Rectal smooth muscle tissue (tissue), 1 donor: ENCODE measurements around the gene BRPF1.
A peak's percentile ranks its signal among the peaks of the same experiment; 100 is the strongest.

ENCODE experiments used
- H3K27ac ChIP-seq: one replicate; pipeline ENCODE4 v1.7.0; 2013; ENCODE audit warnings: low read depth, low read length, inconsistent platforms
- H3K27me3 ChIP-seq: one replicate; pipeline ENCODE4 v1.7.0; 2013; ENCODE audit warnings: low read length; ENCODE audit not compliant: control insufficient read depth, insufficient read depth
- H3K36me3 ChIP-seq: one replicate; pipeline ENCODE4 v1.7.0; 2013; ENCODE audit warnings: low read length; ENCODE audit not compliant: control insufficient read depth, insufficient read depth
- H3K4me1 ChIP-seq: one replicate; pipeline ENCODE4 v1.7.0; 2013; ENCODE audit warnings: low read length; ENCODE audit not compliant: control insufficient read depth, insufficient read depth
- H3K4me3 ChIP-seq: one replicate; pipeline ENCODE4 v1.7.0; 2013; ENCODE audit warnings: low read length
- H3K9ac ChIP-seq: one replicate; pipeline ENCODE4 v1.7.0; 2013; ENCODE audit warnings: low read length

BRPF1 gene

GRCh38 chr3:9727743-9728142 lies 3.8 kb upstream of the BRPF1 start:
- Histone ChIP-seq H3K36me3 (no peaks in the 10 kb centered on the region), H3K27me3 (no peaks in the 10 kb centered on the region), H3K9ac (no peak overlapping the region), H3K4me1 (peaks cover 7% of the 10 kb centered on the region), H3K27ac (no peak overlapping the region), H3K4me3 (no peak overlapping the region)

GRCh38 chr3:9729419-9729818 lies 2.1 kb upstream of the BRPF1 start:
- H3K4me1 ChIP-seq: peaks cover 12% of the 10 kb centered on the region
- no peak overlapping the region for H3K4me3 ChIP-seq
- H3K9ac ChIP-seq: no peak overlapping the region
- no peak overlapping the region for H3K27ac ChIP-seq
- H3K36me3 ChIP-seq: no peaks in the 10 kb centered on the region
- no peaks in the 10 kb centered on the region for H3K27me3 ChIP-seq

GRCh38 chr3:9730657-9731205 lies 804 bp upstream of the BRPF1 start:
- no peaks in the 10 kb centered on the region for H3K27me3 ChIP-seq
- H3K4me3 ChIP-seq: peak overlapping the region; percentile 54
- H3K9ac ChIP-seq: no peak overlapping the region
- H3K4me1 ChIP-seq: peaks cover 12% of the 10 kb centered on the region
- H3K27ac ChIP-seq: peak overlapping the region; percentile 64
- H3K36me3 ChIP-seq: no peaks in the 10 kb centered on the region

- H3K9ac ChIP-seq: peak overlapping the region; percentile 84
- peaks cover 12% of the 10 kb centered on the region for H3K4me1 ChIP-seq
- peaks cover 5% of the 10 kb centered on the region for H3K36me3 ChIP-seq
- H3K27ac ChIP-seq: peak overlapping the region; percentile 98
- H3K4me3 ChIP-seq: peak overlapping the region; percentile 91
- no peaks in the 10 kb centered on the region for H3K27me3 ChIP-seq
Measured at GRCh38 chr3:9732080-9732739, 675 bp downstream of the BRPF1 start.

GRCh38 chr3:9732740-9733115 lies 1.2 kb downstream of the BRPF1 start:
- Histone ChIP-seq H3K4me1 (peaks cover 12% of the 10 kb centered on the region), H3K36me3 (peaks cover 7% of the 10 kb centered on the region), H3K9ac (no peak overlapping the region), H3K27ac (no peak overlapping the region), H3K27me3 (no peaks in the 10 kb centered on the region), H3K4me3 (peak overlapping the region; percentile 91)

GRCh38 chr3:9736831-9737230 lies 5.3 kb downstream of the BRPF1 start:
- Histone ChIP-seq H3K4me1 (peaks cover 9% of the 10 kb centered on the region), H3K36me3 (peaks cover 36% of the 10 kb centered on the region), H3K9ac (no peak overlapping the region), H3K4me3 (no peak overlapping the region), H3K27me3 (no peaks in the 10 kb centered on the region), H3K27ac (no peak overlapping the region)

- Histone ChIP-seq H3K9ac (no peak overlapping the region), H3K27ac (no peak overlapping the region), H3K4me1 (no peaks in the 10 kb centered on the region), H3K36me3 (peaks cover 58% of the 10 kb centered on the region), H3K27me3 (no peaks in the 10 kb centered on the region), H3K4me3 (no peak overlapping the region)
Measured at GRCh38 chr3:9739181-9739580, 7.6 kb downstream of the BRPF1 start.

GRCh38 chr3:9742560-9742959 lies 11.0 kb downstream of the BRPF1 start:
- Histone ChIP-seq H3K4me3 (no peak overlapping the region), H3K4me1 (no peaks in the 10 kb centered on the region), H3K27ac (no peak overlapping the region), H3K36me3 (peaks cover 80% of the 10 kb centered on the region), H3K9ac (no peak overlapping the region), H3K27me3 (no peaks in the 10 kb centered on the region)

GRCh38 chr3:9743548-9743947 lies 12.0 kb downstream of the BRPF1 start:
- H3K27me3 ChIP-seq: no peaks in the 10 kb centered on the region
- no peaks in the 10 kb centered on the region for H3K4me1 ChIP-seq
- H3K9ac ChIP-seq: no peak overlapping the region
- no peak overlapping the region for H3K4me3 ChIP-seq
- peaks cover 77% of the 10 kb centered on the region for H3K36me3 ChIP-seq
- no peak overlapping the region for H3K27ac ChIP-seq

GRCh38 chr3:9744162-9744561 lies 12.6 kb downstream of the BRPF1 start:
- Histone ChIP-seq H3K36me3 (peaks cover 70% of the 10 kb centered on the region), H3K9ac (no peak overlapping the region), H3K4me3 (no peak overlapping the region), H3K4me1 (peaks cover 3% of the 10 kb centered on the region), H3K27ac (no peak overlapping the region), H3K27me3 (no peaks in the 10 kb centered on the region)

GRCh38 chr3:9745521-9745920 lies 14.0 kb downstream of the BRPF1 start:
- Histone ChIP-seq H3K27me3 (no peaks in the 10 kb centered on the region), H3K9ac (no peak overlapping the region), H3K4me3 (no peak overlapping the region), H3K36me3 (peaks cover 61% of the 10 kb centered on the region), H3K4me1 (peaks cover 3% of the 10 kb centered on the region), H3K27ac (no peak overlapping the region)

- no peak overlapping the region for H3K4me3 ChIP-seq
- H3K27ac ChIP-seq: no peak overlapping the region
- H3K27me3 ChIP-seq: no peaks in the 10 kb centered on the region
- peaks cover 11% of the 10 kb centered on the region for H3K4me1 ChIP-seq
- H3K36me3 ChIP-seq: peaks cover 54% of the 10 kb centered on the region
- no peak overlapping the region for H3K9ac ChIP-seq
Measured at GRCh38 chr3:9746330-9746729, 14.8 kb downstream of the BRPF1 start.

GRCh38 chr3:9747267-9747666 lies 15.7 kb downstream of the BRPF1 start:
- Histone ChIP-seq H3K36me3 (peaks cover 54% of the 10 kb centered on the region), H3K27me3 (no peaks in the 10 kb centered on the region), H3K4me1 (peaks cover 13% of the 10 kb centered on the region), H3K27ac (no peak overlapping the region), H3K9ac (no peak overlapping the region), H3K4me3 (no peak overlapping the region)
